HG02642 (cell line): ENCODE results near the gene CCNB3.
"Not testable (repeated sequence)": the region's sequence is repeated elsewhere in the genome, so short reads cannot be mapped to it uniquely, and the experiment has no call there.

Experiments
- ATAC-seq: cut with Tn5 transposase; IDR thresholded peaks from one replicate; pipeline ENCODE4 v1.9.1; 2021; ENCODE audit warnings: mild to moderate bottlenecking; ENCODE audit not compliant: unreplicated experiment, poor library complexity

CCNB3 gene

GRCh38 chrX:50204364-50204899 is at the start of gene CCNB3:
Gene CCNB3, plus strand, starts transcription at chrX:50204765. Its CDS starts 80,399 bp downstream, at chrX:50285164.
- peak; percentile 99 for ATAC-seq

- no peak for ATAC-seq
These were observed 46.9 kb upstream of the CCNB3 start for GRCh38 chrX:50157545-50158135.

- no peak for ATAC-seq
These were observed 46.0 kb upstream of the CCNB3 start for GRCh38 chrX:50158593-50158992.

GRCh38 chrX:50161127-50161526 is 43.4 kb upstream of the CCNB3 start:
- no peak for ATAC-seq

- no peak for ATAC-seq
These were observed 38.8 kb upstream of the CCNB3 start for GRCh38 chrX:50165727-50166126.

GRCh38 chrX:50167366-50167765 is 37.2 kb upstream of the CCNB3 start:
- ATAC-seq: no peak

GRCh38 chrX:50168241-50168687 is 36.3 kb upstream of the CCNB3 start:
- ATAC-seq: peak; percentile 55

- ATAC-seq: no peak
These were observed 34.8 kb upstream of the CCNB3 start for GRCh38 chrX:50169717-50170116.

- no peak for ATAC-seq
These were observed 24.3 kb upstream of the CCNB3 start for GRCh38 chrX:50180073-50180940.

- no peak for ATAC-seq
These were observed 20.7 kb upstream of the CCNB3 start for GRCh38 chrX:50183891-50184290.

GRCh38 chrX:50188859-50189600 is 15.5 kb upstream of the CCNB3 start:
- ATAC-seq: no peak

- no peak for ATAC-seq
These were observed 6.2 kb upstream of the CCNB3 start for GRCh38 chrX:50198348-50198747.

- no peak for ATAC-seq
These were observed 3.7 kb upstream of the CCNB3 start, which contains the start of gene AKAP4 for GRCh38 chrX:50200907-50201306. Gene AKAP4, minus strand, starts transcription at chrX:50201007. Its CDS starts 118 bp downstream, at chrX:50200889.

- ATAC-seq: no peak
These were observed 2.0 kb upstream of the CCNB3 start for GRCh38 chrX:50202539-50202938.

- no peak for ATAC-seq
These were observed 2.2 kb downstream of the CCNB3 start for GRCh38 chrX:50206753-50207152.

GRCh38 chrX:50211510-50211909 is 6.9 kb downstream of the CCNB3 start:
- no peak for ATAC-seq

- ATAC-seq: no peak
These were observed 76.7 kb downstream of the CCNB3 start for GRCh38 chrX:50281253-50281652.

GRCh38 chrX:50327235-50327634 is 122.7 kb downstream of the CCNB3 start:
- ATAC-seq: no peak

GRCh38 chrX:50332668-50333067 is 128.1 kb downstream of the CCNB3 start:
- not testable (repeated sequence) for ATAC-seq

- ATAC-seq: no peak
These were observed 128.7 kb downstream of the CCNB3 start for GRCh38 chrX:50333308-50333707.

GRCh38 chrX:50343917-50344316 is 139.4 kb downstream of the CCNB3 start:
- no peak for ATAC-seq
